ENCODE measurements around the gene SLC25A38. TPM values are rescaled to one million over a fixed set of nuclear protein-coding genes. Genes with fewer than 3 reads are reported as not detected.
"Not testable (repeated sequence)": the region's sequence is repeated elsewhere in the genome, so short reads cannot be mapped to it uniquely, and the experiment has no call there.

SLC25A38 gene
- total RNA-seq, 1 donor from 2014 or later, result 34.4 TPM

- no peak for FAIRE-seq
- Histone ChIP-seq H3K36me3 (ENCODE audit: insufficient read depth, low read length) (no peaks in the 10 kb centered on the region), H3K4me2 (ENCODE audit: low read length) (no peak overlapping the region), H3K79me2 (ENCODE audit: insufficient read depth, low read length) (no peaks in the 10 kb centered on the region), H3K27ac (ENCODE audit: low read depth, low read length) (no peak overlapping the region), H3K27me3 (ENCODE audit: insufficient read depth, low read length) (no peaks in the 10 kb centered on the region), H3K4me3 (ENCODE audit: insufficient read depth, low read depth, low read length) (no peak overlapping the region), H4K20me1 (ENCODE audit: insufficient read depth, low read length) (no peaks in the 10 kb centered on the region), H2AFZ (ENCODE audit: low read depth, low read length) (no peak overlapping the region), H3K9me3 (ENCODE audit: insufficient read depth, low read depth, low read length) (no peaks in the 10 kb centered on the region), H3K9ac (ENCODE audit: low read length) (no peak overlapping the region), H3K4me1 (ENCODE audit: insufficient read depth, low read length) (no peaks in the 10 kb centered on the region)
- DNase-seq (ENCODE audit: low read depth), result no peak
- Mint-ChIP-seq H3K27me3 (ENCODE audit: low read depth, unreplicated experiment) (peaks cover 1% of the 10 kb centered on the region), H3K36me3 (ENCODE audit: low read depth, unreplicated experiment) (no peaks in the 10 kb centered on the region), H3K9me3 (ENCODE audit: unreplicated experiment) (peaks cover 2% of the 10 kb centered on the region), H3K4me3 (ENCODE audit: unreplicated experiment) (no peak overlapping the region), H3K4me1 (ENCODE audit: low read depth, unreplicated experiment) (peaks cover 3% of the 10 kb centered on the region), H3K27ac (ENCODE audit: unreplicated experiment) (no peak overlapping the region)
- no peak for TF ChIP-seq EZH2 (IDR thresholded peaks at IDR 0.05; ENCODE audit: insufficient read depth, low read length)
Observed at GRCh38 chr3:39362812-39363211, 20.4 kb upstream of the SLC25A38 start.

GRCh38 chr3:39370450-39370849, 12.7 kb upstream of the SLC25A38 start:
- not testable (repeated sequence) for H3K36me3 Mint-ChIP-seq (ENCODE audit: low read depth, unreplicated experiment); H3K27me3 Mint-ChIP-seq (ENCODE audit: low read depth, unreplicated experiment); H3K4me3 ChIP-seq (ENCODE audit: insufficient read depth, low read depth, low read length); H3K36me3 ChIP-seq (ENCODE audit: insufficient read depth, low read length); H3K4me1 Mint-ChIP-seq (ENCODE audit: low read depth, unreplicated experiment); H3K4me1 ChIP-seq (ENCODE audit: insufficient read depth, low read length); H3K4me3 Mint-ChIP-seq (ENCODE audit: unreplicated experiment); FAIRE-seq; H3K9ac ChIP-seq (ENCODE audit: low read length); H3K27ac ChIP-seq (ENCODE audit: low read depth, low read length); DNase-seq (ENCODE audit: low read depth); H3K4me2 ChIP-seq (ENCODE audit: low read length); H3K27ac Mint-ChIP-seq (ENCODE audit: unreplicated experiment); H2AFZ ChIP-seq (ENCODE audit: low read depth, low read length); H3K79me2 ChIP-seq (ENCODE audit: insufficient read depth, low read length); H3K9me3 ChIP-seq (ENCODE audit: insufficient read depth, low read depth, low read length); H3K27me3 ChIP-seq (ENCODE audit: insufficient read depth, low read length); H4K20me1 ChIP-seq (ENCODE audit: insufficient read depth, low read length)
- H3K9me3 Mint-ChIP-seq (ENCODE audit: unreplicated experiment), result peaks cover 17% of the 10 kb centered on the region

DNA sequence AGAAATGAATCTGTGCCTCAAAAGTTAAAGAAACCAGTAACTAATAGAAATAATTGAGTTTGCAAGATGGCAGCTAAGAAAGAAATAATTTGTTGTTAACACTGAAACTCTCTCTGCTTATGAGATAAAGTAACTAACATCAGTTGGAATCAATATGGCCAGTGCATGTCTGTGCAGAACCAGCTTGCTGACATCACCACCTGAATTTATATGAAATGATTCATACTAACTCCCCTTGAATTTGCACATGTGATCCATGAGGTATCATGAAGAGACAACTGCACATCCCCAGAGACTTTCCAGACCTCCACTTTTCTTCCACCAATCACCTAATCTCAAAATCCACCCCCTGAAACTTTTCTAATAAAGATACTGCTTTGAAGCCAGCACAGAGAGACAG, 10.3 kb upstream of the SLC25A38 start:
- Histone ChIP-seq H3K27ac (ENCODE audit: low read depth, low read length) (no peak overlapping the region), H3K9me3 (ENCODE audit: insufficient read depth, low read depth, low read length) (no peaks in the 10 kb centered on the region), H3K79me2 (ENCODE audit: insufficient read depth, low read length) (no peaks in the 10 kb centered on the region), H3K4me3 (ENCODE audit: insufficient read depth, low read depth, low read length) (no peak overlapping the region), H4K20me1 (ENCODE audit: insufficient read depth, low read length) (no peaks in the 10 kb centered on the region), H3K4me2 (ENCODE audit: low read length) (no peak overlapping the region), H3K27me3 (ENCODE audit: insufficient read depth, low read length) (peaks cover 6% of the 10 kb centered on the region), H3K9ac (ENCODE audit: low read length) (no peak overlapping the region), H3K36me3 (ENCODE audit: insufficient read depth, low read length) (no peaks in the 10 kb centered on the region), H3K4me1 (ENCODE audit: insufficient read depth, low read length) (no peaks in the 10 kb centered on the region), H2AFZ (ENCODE audit: low read depth, low read length) (no peak overlapping the region)
- Mint-ChIP-seq H3K27ac (ENCODE audit: unreplicated experiment) (no peak overlapping the region), H3K36me3 (ENCODE audit: low read depth, unreplicated experiment) (no peaks in the 10 kb centered on the region), H3K4me3 (ENCODE audit: unreplicated experiment) (no peak overlapping the region), H3K4me1 (ENCODE audit: low read depth, unreplicated experiment) (peaks cover 2% of the 10 kb centered on the region), H3K27me3 (ENCODE audit: low read depth, unreplicated experiment) (peaks cover 2% of the 10 kb centered on the region), H3K9me3 (ENCODE audit: unreplicated experiment) (peaks cover 16% of the 10 kb centered on the region)
- TF ChIP-seq CTCF (IDR thresholded peaks at IDR 0.05; ENCODE audit: insufficient read depth, low read depth, low read length) (no peak), EZH2 (IDR thresholded peaks at IDR 0.05; ENCODE audit: insufficient read depth, low read length) (no peak)
- no peak for DNase-seq (ENCODE audit: low read depth)
- FAIRE-seq, result no peak
